Fibroblast of lung (primary cell): ENCODE measurements around the gene IFNA8.

ENCODE experiments used
- EZH2 ChIP-seq: IDR thresholded peaks from 2 replicates; pipeline ENCODE4 v1.5.1; 2012; ENCODE audit warnings: low read length, control low read depth, mild to moderate bottlenecking; ENCODE audit errors: missing control alignments
- TF ChIP-seq, protein P1 (sequence below), 2 donors: IDR thresholded peaks in 1 of 2; conservative IDR thresholded peaks in 1 of 2; 1 replicate in 1 of 2; 2 replicates in 1 of 2; pipeline ENCODE4 v1.5.1; 2011 to 2012; ENCODE audit warnings: low read length in 2 of 2, control low read depth in 1 of 2, inconsistent platforms in 1 of 2, low read depth in 1 of 2, mild to moderate bottlenecking in 1 of 2

DNA sequence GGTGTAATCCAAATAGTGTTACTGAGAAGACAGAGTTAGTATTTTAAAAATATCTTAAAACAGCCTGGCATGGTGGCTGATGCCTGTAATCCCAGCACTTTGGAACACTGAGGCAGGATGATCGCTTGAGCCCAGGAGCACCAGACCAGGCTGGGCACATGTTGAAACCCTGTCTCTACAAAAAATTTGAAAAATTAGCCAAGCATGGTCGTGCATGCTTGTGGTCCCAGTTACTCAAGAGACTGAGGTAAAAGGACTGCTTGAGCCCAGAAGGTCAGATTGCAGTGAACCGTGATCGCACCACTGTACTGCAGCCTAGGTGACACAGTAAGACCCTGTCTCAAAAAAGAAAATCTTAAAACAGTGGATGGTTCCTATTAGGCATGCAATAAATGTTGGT, 43.8 kb downstream of the IFNA8 start:
- TF ChIP-seq, protein P1, sequence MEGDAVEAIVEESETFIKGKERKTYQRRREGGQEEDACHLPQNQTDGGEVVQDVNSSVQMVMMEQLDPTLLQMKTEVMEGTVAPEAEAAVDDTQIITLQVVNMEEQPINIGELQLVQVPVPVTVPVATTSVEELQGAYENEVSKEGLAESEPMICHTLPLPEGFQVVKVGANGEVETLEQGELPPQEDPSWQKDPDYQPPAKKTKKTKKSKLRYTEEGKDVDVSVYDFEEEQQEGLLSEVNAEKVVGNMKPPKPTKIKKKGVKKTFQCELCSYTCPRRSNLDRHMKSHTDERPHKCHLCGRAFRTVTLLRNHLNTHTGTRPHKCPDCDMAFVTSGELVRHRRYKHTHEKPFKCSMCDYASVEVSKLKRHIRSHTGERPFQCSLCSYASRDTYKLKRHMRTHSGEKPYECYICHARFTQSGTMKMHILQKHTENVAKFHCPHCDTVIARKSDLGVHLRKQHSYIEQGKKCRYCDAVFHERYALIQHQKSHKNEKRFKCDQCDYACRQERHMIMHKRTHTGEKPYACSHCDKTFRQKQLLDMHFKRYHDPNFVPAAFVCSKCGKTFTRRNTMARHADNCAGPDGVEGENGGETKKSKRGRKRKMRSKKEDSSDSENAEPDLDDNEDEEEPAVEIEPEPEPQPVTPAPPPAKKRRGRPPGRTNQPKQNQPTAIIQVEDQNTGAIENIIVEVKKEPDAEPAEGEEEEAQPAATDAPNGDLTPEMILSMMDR (conservative IDR thresholded peaks at IDR 0.05 in 1 of 2, IDR thresholded peaks at IDR 0.05 in 1 of 2; ENCODE audit: low read depth in 1 of 2, low read length in 2 of 2), result no peak
- TF ChIP-seq EZH2, result no peak
